Panc1 (cell line): ENCODE data around the gene DMGDH. TPM values are rescaled to one million over a fixed set of nuclear protein-coding genes. Genes with fewer than 3 reads are reported as not detected.

Experiments
- ATAC-seq: fragments of 200-7000 bp; cut with Tn5 transposase; 2 replicates; pipeline ENCODE4 v1.9.1; 2020; ENCODE audit warnings: mild to moderate bottlenecking, moderate library complexity
- BruUV-seq: library from RNA; stranded (reverse); fragments of 400-500 nt; replicated peaks from 2 replicates; lab custom pipeline; 2021; lab: Mats Ljungman, UMichigan
- CTCF ChIA-PET: fragments of 300-600 bp; sonication (Branson Sonifier 250); formaldehyde crosslinking; loops from one replicate; lab custom pipeline; 2022; ENCODE audit warnings: antibody characterized with exemption; lab: Charles Lee
- POLR2A ChIA-PET: fragments of 300-600 bp; sonication (Branson Sonifier 250); formaldehyde crosslinking; loops from one replicate; lab custom pipeline; 2022; ENCODE audit warnings: antibody characterized with exemption; lab: Charles Lee
- DNase-seq: peaks from one replicate; pipeline ENCODE4 v3.0.0-alpha.2; 2010; ENCODE audit warnings: low read depth, low spot score
- H3K27ac ChIP-seq: 2 replicates; pipeline ENCODE4 v1.5.1; 2011; ENCODE audit warnings: mild to moderate bottlenecking, low read length, inconsistent platforms
- H3K27me3 ChIP-seq: fragments of 200-500 bp; sonication (Bioruptor generic); 2 replicates; pipeline ENCODE4 v1.6.0; 2014; ENCODE audit warnings: low read length, inconsistent platforms; ENCODE audit not compliant: control insufficient read depth, insufficient read depth
- H3K36me3 ChIP-seq: fragments of 200-500 bp; sonication (Bioruptor generic); 2 replicates; pipeline ENCODE4 v1.5.1; 2014; ENCODE audit warnings: inconsistent platforms, mild to moderate bottlenecking, low read length, moderate library complexity; ENCODE audit not compliant: control insufficient read depth, insufficient read depth
- H3K4me1 ChIP-seq: 2 replicates; pipeline ENCODE4 v1.5.1; 2011; ENCODE audit warnings: inconsistent platforms, mild to moderate bottlenecking, low read length, moderate library complexity; ENCODE audit not compliant: control insufficient read depth, insufficient read depth
- H3K4me3 ChIP-seq, 2 experiments: 2 replicates each; pipeline ENCODE4 v1.5.1; 2011 to 2012; ENCODE audit warnings: low read depth in 2 of 2, low read length in 2 of 2, mild to moderate bottlenecking in 2 of 2, inconsistent platforms in 1 of 2, moderate library complexity in 1 of 2
- H3K9me3 ChIP-seq: fragments of 200-500 bp; sonication (Bioruptor generic); 2 replicates; pipeline ENCODE4 v1.5.1; 2014; ENCODE audit warnings: low read depth, mild to moderate bottlenecking, inconsistent platforms, low read length, moderate library complexity; ENCODE audit not compliant: control insufficient read depth, insufficient read depth
- POLR2AphosphoS5 ChIP-seq: IDR thresholded peaks from 2 replicates; pipeline ENCODE4 v1.6.1; 2012; ENCODE audit warnings: mild to moderate bottlenecking, low read depth, low read length, moderate library complexity
- SIN3A ChIP-seq: IDR thresholded peaks from 2 replicates; pipeline ENCODE4 v1.6.1; 2012; ENCODE audit warnings: low read depth, mild to moderate bottlenecking, low read length, moderate library complexity, borderline replicate concordance; ENCODE audit not compliant: insufficient read depth
- TCF7L2 ChIP-seq: IDR thresholded peaks from 2 replicates; pipeline ENCODE4 v1.6.1; 2011; ENCODE audit warnings: mild to moderate bottlenecking, low read depth, low read length, inconsistent platforms
- in situ Hi-C: cut with HindIII; loops from 2 replicates; pipeline ENCODE4 v1.10.0; 2016; ENCODE audit warnings: low sequenced_read_pairs, low pct_unique_long_range_greater_than_20kb
- intact Hi-C: fragments of 100-400 bp; cut with micrococcal nuclease; formaldehyde crosslinking; loops from one replicate; pipeline ENCODE4 v1.10.0; 2022; ENCODE audit not compliant: unreplicated experiment
- total RNA-seq: library from RNA; stranded (reverse); gene quantifications from one replicate; pipeline ENCODE4 v1.2.1, GENCODE V29; 2021; ENCODE audit not compliant: unreplicated experiment
- TF ChIP-seq, protein P1 (sequence below): fragments of 450-650 bp; IDR thresholded peaks from 2 replicates; pipeline ENCODE4 v1.5.1; 2017; ENCODE audit warnings: mild to moderate bottlenecking
- TF ChIP-seq, protein P2 (sequence below), 2 experiments: IDR thresholded peaks; 2 replicates each; pipeline ENCODE4 v1.6.1; 2011 to 2012; ENCODE audit warnings: low read depth in 2 of 2, control low read depth in 1 of 2, low read length in 1 of 2, mild to moderate bottlenecking in 1 of 2, moderate library complexity in 1 of 2; ENCODE audit not compliant: insufficient read depth in 1 of 2

DMGDH gene
- total RNA-seq, 1 experiment from 2014 or later: 0.54 TPM

DNA sequence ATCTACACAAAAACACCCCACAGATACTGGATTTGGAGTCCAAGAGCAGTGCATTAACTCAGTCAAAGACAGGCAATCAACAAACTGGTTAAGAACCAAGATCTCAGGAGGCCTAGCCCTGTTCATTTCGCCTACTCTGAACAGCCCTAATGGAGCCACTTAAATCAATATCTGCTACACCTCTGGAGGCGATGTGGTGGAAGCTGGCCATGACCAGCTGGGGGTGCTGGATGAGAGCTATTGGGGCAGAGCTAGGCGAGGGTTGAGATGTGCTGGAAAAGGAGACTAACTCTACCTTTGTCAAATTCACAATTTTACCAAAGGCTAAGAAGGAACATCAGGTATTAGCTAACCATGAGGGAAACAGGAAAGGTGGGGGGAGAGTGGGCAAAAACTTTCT lies 61.1 kb downstream of the DMGDH start:
- no peak for ATAC-seq
- H3K27me3 ChIP-seq: peaks cover 23% of the 10 kb centered on the region
- in situ Hi-C loops: no loop called here
- no peaks in the 10 kb centered on the region for H3K9me3 ChIP-seq
- no peaks in the 10 kb centered on the region for H3K4me1 ChIP-seq
- DNase-seq: no peak
- H3K4me3 ChIP-seq: no peak overlapping the region
- ChIA-PET CTCF (no interaction called here), POLR2A (no interaction called here)
- H3K27ac ChIP-seq: no peak overlapping the region
- no TSS peak for BruUV-seq
- H3K36me3 ChIP-seq: no peaks in the 10 kb centered on the region
- intact Hi-C loops: no loop called here
- TF ChIP-seq TCF7L2: no peak
- TF ChIP-seq, protein P1, sequence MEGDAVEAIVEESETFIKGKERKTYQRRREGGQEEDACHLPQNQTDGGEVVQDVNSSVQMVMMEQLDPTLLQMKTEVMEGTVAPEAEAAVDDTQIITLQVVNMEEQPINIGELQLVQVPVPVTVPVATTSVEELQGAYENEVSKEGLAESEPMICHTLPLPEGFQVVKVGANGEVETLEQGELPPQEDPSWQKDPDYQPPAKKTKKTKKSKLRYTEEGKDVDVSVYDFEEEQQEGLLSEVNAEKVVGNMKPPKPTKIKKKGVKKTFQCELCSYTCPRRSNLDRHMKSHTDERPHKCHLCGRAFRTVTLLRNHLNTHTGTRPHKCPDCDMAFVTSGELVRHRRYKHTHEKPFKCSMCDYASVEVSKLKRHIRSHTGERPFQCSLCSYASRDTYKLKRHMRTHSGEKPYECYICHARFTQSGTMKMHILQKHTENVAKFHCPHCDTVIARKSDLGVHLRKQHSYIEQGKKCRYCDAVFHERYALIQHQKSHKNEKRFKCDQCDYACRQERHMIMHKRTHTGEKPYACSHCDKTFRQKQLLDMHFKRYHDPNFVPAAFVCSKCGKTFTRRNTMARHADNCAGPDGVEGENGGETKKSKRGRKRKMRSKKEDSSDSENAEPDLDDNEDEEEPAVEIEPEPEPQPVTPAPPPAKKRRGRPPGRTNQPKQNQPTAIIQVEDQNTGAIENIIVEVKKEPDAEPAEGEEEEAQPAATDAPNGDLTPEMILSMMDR: no peak
- no peak for TF ChIP-seq SIN3A

DNA sequence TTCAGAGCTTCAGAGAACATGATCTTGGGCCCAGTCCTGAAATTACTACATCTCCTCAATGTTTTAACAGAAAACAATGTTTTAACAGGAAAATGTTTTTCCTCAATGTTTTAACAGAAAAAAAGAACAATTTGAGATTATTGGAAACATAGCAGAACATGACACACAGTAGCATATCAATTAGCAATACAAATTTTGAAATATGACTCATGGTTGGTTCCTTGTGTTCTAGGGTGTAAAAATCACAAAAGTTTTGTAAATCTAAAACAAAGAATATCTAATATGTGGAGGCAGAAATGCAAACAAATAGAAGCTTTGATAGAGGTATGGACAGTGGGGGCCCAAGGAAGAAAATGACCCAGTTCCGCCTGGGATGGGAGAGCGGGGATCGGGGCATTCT lies 61.6 kb downstream of the DMGDH start:
- Histone ChIP-seq H3K9me3 (no peaks in the 10 kb centered on the region), H3K4me3 (no peak overlapping the region), H3K4me1 (no peaks in the 10 kb centered on the region), H3K27me3 (peaks cover 26% of the 10 kb centered on the region), H3K36me3 (no peaks in the 10 kb centered on the region), H3K27ac (no peak overlapping the region)
- no peak for TF ChIP-seq TCF7L2
- TF ChIP-seq POLR2AphosphoS5: no peak
- no peak for TF ChIP-seq SIN3A
- TF ChIP-seq, protein P2, sequence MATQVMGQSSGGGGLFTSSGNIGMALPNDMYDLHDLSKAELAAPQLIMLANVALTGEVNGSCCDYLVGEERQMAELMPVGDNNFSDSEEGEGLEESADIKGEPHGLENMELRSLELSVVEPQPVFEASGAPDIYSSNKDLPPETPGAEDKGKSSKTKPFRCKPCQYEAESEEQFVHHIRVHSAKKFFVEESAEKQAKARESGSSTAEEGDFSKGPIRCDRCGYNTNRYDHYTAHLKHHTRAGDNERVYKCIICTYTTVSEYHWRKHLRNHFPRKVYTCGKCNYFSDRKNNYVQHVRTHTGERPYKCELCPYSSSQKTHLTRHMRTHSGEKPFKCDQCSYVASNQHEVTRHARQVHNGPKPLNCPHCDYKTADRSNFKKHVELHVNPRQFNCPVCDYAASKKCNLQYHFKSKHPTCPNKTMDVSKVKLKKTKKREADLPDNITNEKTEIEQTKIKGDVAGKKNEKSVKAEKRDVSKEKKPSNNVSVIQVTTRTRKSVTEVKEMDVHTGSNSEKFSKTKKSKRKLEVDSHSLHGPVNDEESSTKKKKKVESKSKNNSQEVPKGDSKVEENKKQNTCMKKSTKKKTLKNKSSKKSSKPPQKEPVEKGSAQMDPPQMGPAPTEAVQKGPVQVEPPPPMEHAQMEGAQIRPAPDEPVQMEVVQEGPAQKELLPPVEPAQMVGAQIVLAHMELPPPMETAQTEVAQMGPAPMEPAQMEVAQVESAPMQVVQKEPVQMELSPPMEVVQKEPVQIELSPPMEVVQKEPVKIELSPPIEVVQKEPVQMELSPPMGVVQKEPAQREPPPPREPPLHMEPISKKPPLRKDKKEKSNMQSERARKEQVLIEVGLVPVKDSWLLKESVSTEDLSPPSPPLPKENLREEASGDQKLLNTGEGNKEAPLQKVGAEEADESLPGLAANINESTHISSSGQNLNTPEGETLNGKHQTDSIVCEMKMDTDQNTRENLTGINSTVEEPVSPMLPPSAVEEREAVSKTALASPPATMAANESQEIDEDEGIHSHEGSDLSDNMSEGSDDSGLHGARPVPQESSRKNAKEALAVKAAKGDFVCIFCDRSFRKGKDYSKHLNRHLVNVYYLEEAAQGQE (IDR thresholded peaks at IDR 0.05; ENCODE audit: insufficient read depth in 1 of 2, low read depth in 2 of 2, low read length in 1 of 2): no peak
- TF ChIP-seq, protein P1: no peak
- ATAC-seq (no peak), DNase-seq (no peak)
- BruUV-seq: no TSS peak
- ChIA-PET CTCF (no interaction called here), POLR2A (no interaction called here)
- intact Hi-C loops: no loop called here
- in situ Hi-C loops: no loop called here
